GM10847 (cell line): Measurements from ENCODE around the gene ECM1.

Experiments used
- POLR2A ChIP-seq: IDR thresholded peaks from 2 replicates; pipeline ENCODE4 v1.6.1; 2011; ENCODE audit not compliant: insufficient read length; ENCODE audit errors: extremely low read depth

ECM1 gene

GRCh38 chr1:150530491-150531159, 22.7 kb downstream of the ECM1 start:
- TF ChIP-seq POLR2A = no peak

DNA sequence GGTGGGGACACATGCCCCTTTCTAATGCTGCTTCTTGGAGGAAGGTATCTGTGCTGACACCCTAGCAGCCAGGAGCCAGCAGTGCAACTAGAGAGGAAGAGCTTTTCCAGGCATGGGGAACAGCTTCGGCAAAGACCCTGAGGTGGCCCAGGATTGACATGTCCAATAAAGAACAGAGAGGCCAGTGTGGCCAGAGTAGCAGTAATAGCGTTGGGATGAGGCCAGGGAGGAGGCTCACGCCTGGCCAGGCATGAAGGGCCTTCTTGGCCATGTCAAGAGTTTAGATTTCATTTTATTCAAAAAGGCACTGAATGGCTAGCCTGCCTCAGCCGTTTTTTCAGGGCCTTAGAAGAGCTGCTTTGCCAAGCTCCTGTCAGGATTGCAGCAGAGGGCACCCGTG, 25.0 kb downstream of the ECM1 start:
- TF ChIP-seq POLR2A = no peak

DNA sequence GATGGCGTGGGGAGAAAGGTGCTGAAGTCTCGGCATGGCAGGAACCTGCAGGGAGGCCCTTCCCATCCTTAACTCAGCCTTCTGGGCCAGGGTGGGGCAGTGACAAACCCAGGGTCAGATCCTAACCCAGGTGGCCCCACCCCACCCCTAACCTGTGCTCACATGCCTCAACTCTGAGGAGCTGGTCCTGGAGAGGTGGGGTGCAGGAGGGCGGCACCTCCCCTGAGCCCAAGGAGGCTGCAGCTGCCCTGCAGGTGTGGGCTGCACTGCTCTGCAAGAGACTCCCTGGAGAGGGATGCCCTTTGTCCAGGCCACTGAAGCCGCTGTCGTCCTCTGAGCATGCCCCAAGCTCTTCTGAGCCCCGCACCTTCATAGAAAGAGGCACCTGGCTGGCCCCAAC, 26.1 kb downstream of the ECM1 start:
- no peak for TF ChIP-seq POLR2A

DNA sequence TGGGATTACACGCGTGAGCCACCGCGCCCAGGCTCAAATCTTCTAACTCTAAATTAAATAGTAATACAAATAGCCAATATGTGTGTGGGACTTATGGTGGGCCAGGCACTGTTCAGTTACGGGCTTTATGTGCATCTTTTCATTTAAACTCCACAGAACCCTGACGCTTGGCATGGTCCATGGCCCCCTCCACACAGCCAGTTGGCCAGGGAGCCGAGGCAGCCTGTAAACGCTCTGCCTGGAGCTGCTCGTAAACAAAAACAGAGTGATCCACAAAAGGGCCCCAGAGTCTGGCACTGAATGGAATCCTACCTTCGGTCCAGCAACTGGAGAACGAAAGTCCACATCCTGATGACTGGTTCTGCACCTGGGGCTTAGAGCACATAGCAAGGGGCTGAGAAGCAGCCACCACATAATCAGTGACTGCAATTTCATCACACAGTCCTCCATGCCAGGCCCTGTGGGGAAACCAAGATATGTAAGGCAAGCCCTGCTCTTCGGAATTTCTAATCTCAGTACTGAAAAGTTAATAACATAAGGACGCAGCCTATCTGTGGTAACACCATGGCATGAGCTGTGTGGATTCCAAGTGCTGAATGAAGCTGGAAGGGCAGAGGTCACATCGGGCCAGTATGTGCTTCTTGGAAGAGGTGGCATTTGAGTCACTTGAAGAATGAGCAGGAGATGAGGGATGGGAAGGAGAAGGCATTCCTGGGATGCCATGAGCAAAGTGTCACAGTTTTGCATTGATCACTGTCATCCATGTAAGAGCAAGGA, 27.8 kb downstream of the ECM1 start:
- TF ChIP-seq POLR2A = no peak

DNA sequence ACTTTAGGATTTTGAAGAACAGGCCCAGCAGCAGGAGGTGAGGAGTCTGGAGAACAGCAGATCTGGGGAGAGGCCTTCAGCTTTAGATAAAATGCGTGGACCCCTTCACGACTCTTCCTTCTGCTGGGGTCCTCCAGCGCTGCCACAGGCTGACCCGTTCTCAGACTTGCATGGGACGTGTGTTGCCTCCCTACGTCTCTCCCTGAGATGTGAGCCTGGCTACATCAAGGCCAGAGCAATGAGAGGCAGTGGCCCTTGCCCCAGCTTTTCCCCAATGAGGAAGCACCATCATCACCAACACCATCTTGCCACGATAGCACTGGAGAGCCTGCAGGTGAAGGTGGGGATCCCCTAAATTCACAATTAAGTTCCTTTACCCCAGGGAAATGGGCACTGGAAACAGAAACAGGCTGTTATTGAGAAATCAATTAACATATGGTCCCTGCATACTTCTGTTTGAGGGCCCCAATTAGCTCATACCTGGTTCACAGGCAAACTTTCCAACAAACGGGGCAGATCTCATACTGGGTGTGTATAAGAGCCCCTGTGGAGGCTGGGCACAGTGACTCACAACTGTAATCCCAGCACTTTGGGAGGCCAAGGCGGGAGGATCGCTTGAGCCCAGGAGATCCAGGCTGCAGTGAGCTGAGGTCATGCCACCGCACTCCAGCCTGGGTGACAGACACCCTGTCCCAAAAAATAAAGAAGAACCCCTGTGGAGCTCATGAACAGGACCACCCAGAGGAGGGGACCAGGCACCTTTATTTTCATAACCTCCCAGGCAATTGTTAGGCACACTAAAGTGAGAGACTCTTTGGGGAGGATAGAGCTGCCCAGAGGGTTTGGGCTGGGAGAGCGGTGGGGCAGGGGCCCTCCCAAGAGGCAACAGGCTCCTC, 29.2 kb downstream of the ECM1 start:
- TF ChIP-seq POLR2A = no peak

DNA sequence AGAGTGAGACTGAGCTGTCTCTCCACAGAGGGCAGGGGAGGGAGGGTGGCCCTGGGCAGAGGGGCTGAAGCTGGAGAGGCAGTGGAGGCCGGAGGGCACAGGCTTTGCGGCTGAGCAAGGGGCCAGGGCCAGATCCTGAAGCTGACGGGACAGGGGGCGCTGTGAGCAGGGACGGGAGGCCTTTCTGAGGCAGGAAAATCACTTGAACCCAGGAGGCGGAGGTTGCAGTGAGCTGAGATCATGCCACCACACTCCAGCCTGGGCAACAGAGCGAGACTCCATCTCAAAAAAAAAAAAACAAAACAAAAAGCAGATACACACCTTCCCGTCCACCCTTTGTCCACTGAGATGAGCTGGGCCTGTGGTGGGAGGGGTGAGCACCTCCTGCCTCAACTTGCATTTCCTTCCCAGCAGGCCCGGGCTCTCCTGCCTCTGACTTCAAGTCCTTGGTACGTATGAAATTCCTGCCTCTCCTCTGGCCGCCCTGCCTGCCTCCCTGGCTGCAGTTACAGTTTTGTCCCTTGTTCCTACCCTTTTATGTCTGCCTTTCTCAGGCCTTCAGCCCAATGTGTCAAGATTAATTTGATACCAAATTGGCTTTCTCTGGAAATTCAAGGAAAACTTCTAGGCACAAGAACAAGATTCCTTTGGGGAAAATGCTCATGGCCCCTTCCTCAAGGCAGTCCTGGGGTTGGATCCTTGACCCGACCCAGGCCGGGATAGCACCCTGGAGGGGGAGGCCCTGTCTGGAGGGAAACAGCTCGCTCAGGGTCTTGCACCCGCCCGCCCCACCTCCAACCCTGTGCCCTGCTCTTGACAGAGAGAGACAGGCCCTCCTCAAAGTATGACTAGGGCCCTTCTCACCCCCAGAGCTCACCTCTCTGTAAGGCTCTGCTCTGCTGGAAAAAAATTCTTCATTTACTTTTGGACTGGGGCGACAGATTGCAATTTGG, 30.1 kb downstream of the ECM1 start:
- no peak for TF ChIP-seq POLR2A

DNA sequence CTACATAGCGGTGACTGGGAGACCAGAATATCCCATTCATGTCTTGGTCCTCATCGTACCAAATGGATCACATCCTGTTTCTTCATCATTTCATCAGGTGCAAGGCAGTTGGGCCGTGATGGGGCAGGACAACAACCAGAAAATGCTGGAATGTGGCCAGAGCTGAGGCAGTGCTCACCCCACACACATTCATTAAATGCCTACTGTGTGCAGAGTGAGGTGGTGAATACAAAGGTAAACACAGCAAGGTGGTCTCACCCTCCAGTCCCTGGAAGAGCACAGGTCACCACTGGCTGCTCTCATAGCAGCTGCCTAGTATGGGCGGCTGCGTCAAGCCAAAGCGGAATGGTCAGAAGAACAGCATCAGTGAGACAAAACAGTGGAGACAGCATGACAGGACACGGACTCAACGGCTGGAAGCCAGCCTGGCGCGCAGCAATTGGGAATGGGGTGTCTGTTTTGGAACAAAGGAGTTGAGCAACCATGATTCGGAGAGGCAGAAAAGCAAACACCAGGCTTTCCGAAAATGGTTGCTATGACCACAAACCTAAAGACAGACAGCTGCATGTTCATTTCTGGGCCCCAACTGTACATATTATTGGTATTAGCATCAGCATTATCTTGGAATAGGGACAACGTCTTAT, 35.7 kb downstream of the ECM1 start:
- TF ChIP-seq POLR2A = no peak

DNA sequence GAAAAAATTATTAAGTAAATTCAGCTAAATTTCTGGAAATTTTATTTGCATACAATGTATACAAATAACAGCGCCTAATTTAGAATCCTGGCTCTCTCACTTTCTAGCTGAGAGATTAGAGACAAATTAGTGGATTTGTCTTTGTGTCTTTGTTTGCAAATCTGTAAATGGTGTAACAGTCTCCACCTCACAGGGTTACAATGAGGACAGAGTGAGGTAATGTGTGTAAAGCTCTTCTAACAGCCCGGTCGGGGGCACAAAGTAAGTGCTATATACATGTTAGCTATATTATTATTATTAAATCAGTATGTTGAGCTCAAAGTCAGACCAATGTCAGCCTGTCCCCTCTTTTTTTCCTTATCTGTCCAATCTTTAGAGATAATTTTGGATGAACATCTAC, 36.3 kb downstream of the ECM1 start:
- no peak for TF ChIP-seq POLR2A

GRCh38 chr1:150545486-150546032, 37.6 kb downstream of the ECM1 start:
- TF ChIP-seq POLR2A = no peak

DNA sequence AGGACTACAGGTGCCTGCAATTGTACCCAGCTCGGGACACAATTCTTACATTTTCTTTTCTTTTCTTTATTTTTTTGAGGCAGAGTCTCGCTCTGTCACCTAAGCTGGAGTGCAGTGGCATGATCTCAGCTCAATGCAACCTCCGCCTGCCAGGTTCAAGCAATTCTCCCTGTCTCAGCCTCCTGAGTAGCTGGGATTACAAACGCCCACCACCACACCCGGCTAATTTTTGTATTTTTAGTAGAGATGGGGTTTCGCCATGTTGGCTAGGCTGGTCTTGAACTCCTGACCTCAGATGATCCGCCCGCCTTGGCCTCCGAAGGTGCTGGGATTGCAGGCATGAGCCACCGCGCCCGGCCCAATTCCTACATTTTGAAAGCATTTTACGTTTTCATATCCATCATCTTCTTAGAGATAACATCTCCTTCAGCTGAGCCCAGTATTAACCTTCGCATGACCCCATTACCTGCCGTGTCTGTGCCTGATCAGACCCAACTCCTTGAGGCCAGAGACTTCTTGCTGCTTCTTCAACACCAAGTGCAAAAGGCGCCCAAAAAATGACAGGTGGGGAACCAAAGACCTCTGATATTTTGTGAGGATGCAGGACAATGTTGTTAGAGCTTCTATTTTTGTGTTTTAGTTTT, 38.5 kb downstream of the ECM1 start:
- TF ChIP-seq POLR2A = no peak

- no peak for TF ChIP-seq POLR2A
Observed at GRCh38 chr1:150548324-150548631, 40.4 kb downstream of the ECM1 start.

DNA sequence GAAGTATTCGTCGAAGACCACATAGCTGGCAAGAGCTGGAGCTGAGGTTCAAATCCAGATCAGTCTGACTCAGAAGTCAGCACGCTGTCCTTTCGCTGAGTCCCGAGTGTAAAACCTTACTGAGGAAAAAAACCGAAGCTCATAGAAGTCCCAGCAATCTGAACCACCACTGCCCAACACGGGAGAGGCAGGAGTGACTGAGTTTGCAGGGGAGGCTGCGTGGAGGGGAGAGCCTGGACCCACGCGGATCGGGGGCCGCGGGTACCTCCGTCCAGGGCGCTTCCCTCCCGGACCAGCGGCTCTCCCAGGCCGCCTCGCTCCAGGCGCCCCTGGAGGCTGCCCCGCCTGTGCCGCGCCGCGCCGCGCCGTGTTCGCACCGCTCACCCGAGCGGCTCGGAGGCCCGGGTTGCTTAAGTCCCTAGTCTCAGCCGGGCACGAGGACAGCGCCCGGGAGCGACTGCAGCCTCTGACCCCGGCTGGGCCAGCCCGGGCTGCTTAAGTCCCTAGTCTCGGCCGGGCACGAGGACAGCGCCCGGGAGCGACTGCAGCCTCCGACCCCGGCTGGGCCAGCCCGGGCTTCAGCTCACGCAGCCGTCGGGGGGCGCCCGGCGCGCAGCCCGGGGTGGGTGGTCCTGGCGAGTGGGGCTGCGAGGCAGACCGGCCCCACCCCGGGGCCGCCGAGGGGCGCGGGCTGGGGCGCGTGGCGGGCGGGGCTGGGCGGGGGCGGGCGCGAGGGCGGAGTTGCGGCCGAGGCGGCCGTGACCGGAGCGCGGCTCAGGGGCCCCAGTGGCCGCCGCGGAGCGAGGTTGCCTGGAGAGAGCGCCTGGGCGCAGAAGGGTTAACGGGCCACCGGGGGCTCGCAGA, 41.0 kb downstream of the ECM1 start, which contains the start of gene ADAMTSL4:
Gene ADAMTSL4, plus strand, starts transcription at position 777 of the 864 bp plus-strand sequence. CDS start 2,881 bp downstream, outside the sequence.
- TF ChIP-seq POLR2A = no peak

GRCh38 chr1:150549496-150550221, 41.8 kb downstream of the ECM1 start:
- no peak for TF ChIP-seq POLR2A
